Caki2 (cell line): Measurements from ENCODE around the gene RBPMS2. TPM values are rescaled to one million over a fixed set of nuclear protein-coding genes. Genes with fewer than 3 reads are reported as not detected.

ENCODE experiments used
- DNase-seq: peaks from one replicate; pipeline ENCODE4 v3.0.0-alpha.2; 2015; ENCODE audit warnings: low read depth
- in situ Hi-C: cut with HindIII; loops from 2 replicates; pipeline ENCODE4 v1.10.0; 2016; ENCODE audit warnings: low sequenced_read_pairs, low pct_unique_long_range_greater_than_20kb, mixed read lengths
- total RNA-seq: library from RNA; depleted of rRNA; stranded (reverse); fragments of >200 nt; shearing (Covaris generic); gene quantifications from 2 replicates; pipeline ENCODE4 v1.2.3, GENCODE V29; 2014; ENCODE audit warnings: low replicate concordance

The RBPMS2 gene
- total RNA-seq, 1 experiment from 2014 or later = not detected

DNA sequence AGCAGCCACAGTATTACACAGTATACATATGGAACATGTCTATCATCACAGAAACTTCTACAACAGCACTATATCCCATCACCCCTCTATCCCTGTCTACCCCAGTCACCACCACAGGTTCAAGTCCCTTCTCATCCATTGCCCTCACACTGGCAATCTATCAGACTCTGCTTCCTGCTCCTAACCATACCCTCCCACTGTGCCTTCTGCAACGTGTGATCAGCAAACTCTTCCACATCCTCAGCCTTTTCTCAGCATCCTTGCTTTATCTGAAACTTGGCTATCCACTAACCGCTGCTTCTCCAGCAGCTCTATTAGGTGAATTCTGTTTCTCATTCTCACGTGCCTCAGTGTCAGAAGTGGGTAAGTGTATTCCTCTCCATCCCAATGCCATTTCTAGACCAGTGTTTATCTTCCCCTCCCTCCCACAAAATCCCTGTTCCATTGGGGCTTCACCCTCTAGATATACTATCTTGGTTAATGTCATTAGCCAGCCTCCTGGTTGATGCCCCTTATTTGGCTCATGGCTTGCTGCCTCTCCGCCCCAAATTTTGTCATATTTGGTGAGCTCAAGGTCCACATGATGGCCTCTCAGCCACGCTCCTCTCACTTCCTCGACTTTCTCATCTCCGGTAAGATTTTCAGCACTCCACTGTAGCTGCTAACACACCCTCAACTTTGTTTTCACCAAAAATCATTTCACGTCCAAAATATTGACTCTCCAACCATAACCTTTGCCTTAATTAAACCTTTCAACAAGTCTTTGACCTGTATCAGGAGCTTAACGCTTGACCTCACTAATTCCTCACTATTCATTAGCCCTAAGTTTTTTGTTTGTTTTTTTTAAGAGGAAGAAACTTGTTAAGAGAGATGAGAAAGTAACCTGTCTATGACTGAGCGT lies 69.1 kb downstream of the RBPMS2 start:
- no peak for DNase-seq
- in situ Hi-C loops = no loop called here

- no peak for DNase-seq
- in situ Hi-C loops = no loop called here
Measured at GRCh38 chr15:64705006-64705405, 70.4 kb downstream of the RBPMS2 start.

- DNase-seq = no peak
- in situ Hi-C loops = no loop called here
Measured at GRCh38 chr15:64703632-64703959, 71.8 kb downstream of the RBPMS2 start.

GRCh38 chr15:64702816-64703631 lies 72.4 kb downstream of the RBPMS2 start:
- peak; percentile 74 for DNase-seq
- in situ Hi-C loops = no loop called here

GRCh38 chr15:64701482-64702184 lies 73.8 kb downstream of the RBPMS2 start:
- in situ Hi-C loops = no loop called here
- no peak for DNase-seq

- DNase-seq = no peak
- in situ Hi-C loops = no loop called here
Measured at GRCh38 chr15:64701051-64701450, 74.3 kb downstream of the RBPMS2 start.

GRCh38 chr15:64699751-64700388 lies 75.5 kb downstream of the RBPMS2 start:
- DNase-seq = no peak
- in situ Hi-C loops = no loop called here

GRCh38 chr15:64698823-64699222 lies 76.6 kb downstream of the RBPMS2 start:
- in situ Hi-C loops = no loop called here
- no peak for DNase-seq

- in situ Hi-C loops = no loop called here
- no peak for DNase-seq
Measured at GRCh38 chr15:64697911-64698369, 77.4 kb downstream of the RBPMS2 start.

DNA sequence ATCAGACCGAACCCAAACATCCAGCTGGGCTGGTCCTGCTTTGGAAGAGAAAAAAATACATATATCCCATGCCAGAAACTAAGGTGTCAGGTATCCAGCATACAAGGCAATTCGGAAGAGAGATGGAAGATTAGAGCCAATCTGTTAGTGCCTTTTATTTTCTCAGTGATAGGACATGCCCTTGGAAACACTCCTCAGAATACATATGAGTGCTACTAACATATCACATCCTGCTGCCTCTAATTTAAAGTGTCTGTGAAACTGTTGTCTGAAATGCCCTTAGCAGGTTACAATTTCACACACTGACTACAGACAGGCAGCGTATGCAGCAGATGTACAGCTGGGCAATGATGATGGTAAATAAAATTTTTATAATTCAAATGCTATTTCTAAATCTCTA lies 78.9 kb downstream of the RBPMS2 start:
- in situ Hi-C loops = no loop called here
- DNase-seq = no peak

DNA sequence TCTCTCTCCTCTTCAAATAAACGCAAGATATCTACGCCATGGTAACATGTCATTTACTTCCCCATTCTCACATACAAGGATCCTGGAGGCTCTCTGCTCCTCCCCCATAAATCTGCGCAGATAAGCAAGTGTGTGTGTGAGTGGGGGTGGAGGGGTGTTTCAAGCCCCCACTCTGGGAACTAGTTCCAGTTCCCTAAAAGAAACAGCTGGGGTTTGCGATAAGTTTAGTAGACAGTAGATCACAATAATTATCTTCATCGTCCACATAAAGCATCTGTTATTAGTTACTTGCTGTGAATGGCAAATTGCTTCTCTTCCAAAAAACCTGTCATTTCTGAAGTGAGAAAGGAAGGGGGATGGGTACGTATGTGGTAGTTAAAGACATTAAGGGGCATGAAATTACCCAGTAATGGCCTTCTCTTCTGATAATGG lies 79.8 kb downstream of the RBPMS2 start:
- DNase-seq = no peak
- in situ Hi-C loops = no loop called here

GRCh38 chr15:64694816-64695215 lies 80.6 kb downstream of the RBPMS2 start:
- in situ Hi-C loops = no loop called here
- DNase-seq = no peak

DNA sequence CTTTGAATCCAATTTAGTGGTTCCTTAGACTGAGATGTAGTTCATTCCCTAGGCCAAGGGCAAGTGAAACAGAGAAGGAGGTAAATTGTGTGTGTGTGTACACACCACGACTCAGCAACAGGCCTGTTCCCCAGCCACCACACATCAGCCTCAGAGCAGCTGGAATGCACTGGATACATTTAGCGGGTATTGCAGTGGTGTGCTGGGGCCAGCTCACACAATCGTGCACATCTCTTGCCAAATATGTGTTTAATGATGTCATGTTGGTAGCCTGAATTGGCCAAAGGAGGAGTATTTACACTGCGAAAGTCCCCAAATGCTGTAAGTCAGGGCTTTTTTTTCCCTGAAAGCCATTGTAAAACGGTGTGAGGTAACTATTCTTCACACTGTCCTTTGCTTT lies 82.3 kb downstream of the RBPMS2 start:
- in situ Hi-C loops = no loop called here
- DNase-seq = no peak

GRCh38 chr15:64691896-64692565 lies 83.4 kb downstream of the RBPMS2 start:
- in situ Hi-C loops = no loop called here

DNA sequence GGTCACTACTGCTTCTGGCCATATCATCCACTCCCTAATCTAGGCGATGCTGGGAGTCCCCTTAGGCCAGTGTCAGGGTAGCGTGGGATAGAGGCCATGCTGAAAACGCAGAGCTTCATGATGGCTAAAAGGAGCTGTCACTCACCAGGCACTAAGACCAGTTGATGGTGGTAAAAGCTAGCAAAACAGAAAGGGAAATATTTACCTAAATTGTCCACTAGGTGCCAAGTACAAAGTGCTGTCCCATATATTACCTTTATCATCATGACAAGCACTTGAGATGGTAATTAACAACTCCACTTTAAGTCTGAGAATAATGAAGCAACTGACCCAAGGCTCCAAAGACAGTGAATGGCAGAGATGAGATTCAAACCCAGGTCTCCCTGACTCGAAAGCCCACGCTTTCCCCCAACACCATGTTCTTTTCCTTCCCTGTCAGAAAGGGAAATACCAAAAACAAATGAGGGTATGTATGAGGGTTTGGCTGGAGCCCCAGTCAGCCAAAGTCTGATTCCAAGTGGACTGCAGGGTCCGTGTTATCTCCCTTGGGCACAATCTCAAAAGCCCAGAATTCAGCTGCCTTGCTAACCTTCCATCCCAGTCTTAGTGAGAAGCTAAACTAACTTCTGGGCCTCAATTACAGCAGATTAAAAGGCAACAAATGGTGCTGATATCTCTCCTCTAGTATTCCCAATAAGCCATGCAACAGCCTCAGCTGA lies 84.7 kb downstream of the RBPMS2 start:
- DNase-seq = no peak
- in situ Hi-C loops = no loop called here

More at GRCh38 chr15:64691896-64692565, 83.4 kb downstream of the RBPMS2 start:
- no peak for DNase-seq

- in situ Hi-C loops = no loop called here
- no peak for DNase-seq
Measured at GRCh38 chr15:64690008-64690407, 85.4 kb downstream of the RBPMS2 start.
